H9 (cell line): Measurements from ENCODE around the gene TTC7B. TPM values are rescaled to one million over a fixed set of nuclear protein-coding genes. Genes with fewer than 3 reads are reported as not detected.

Experiments used
- DNase-seq: peaks from one replicate; pipeline ENCODE4 v3.0.0-alpha.2; 2017
- H2AFZ ChIP-seq: one replicate; pipeline ENCODE4 v1.6.1; 2013; ENCODE audit warnings: mild to moderate bottlenecking, low read length, control low read depth, moderate library complexity
- H2AK5ac ChIP-seq: 2 replicates; pipeline ENCODE4 v1.6.1; 2013; ENCODE audit warnings: low read length, control low read depth, mixed read lengths; ENCODE audit not compliant: insufficient read length
- H2BK120ac ChIP-seq: one replicate; pipeline ENCODE4 v1.6.1; 2013; ENCODE audit warnings: low read depth, mild to moderate bottlenecking, low read length, control low read depth, inconsistent platforms; ENCODE audit not compliant: poor library complexity, severe bottlenecking
- H2BK12ac ChIP-seq: 2 replicates; pipeline ENCODE4 v1.6.1; 2013; ENCODE audit warnings: low read length, control low read depth, mixed read lengths, low read depth; ENCODE audit not compliant: insufficient read length
- H2BK15ac ChIP-seq: 2 replicates; pipeline ENCODE4 v1.6.1; 2013; ENCODE audit warnings: low read depth, low read length, control low read depth
- H2BK20ac ChIP-seq: one replicate; pipeline ENCODE4 v1.6.1; 2013; ENCODE audit warnings: low read depth, mild to moderate bottlenecking, low read length, control low read depth, inconsistent platforms; ENCODE audit not compliant: poor library complexity, severe bottlenecking
- H2BK5ac ChIP-seq: 2 replicates; pipeline ENCODE4 v1.6.1; 2013; ENCODE audit warnings: low read length, control low read depth, mixed read lengths; ENCODE audit not compliant: insufficient read length
- H3K14ac ChIP-seq: 2 replicates; pipeline ENCODE4 v1.6.1; 2013; ENCODE audit warnings: low read length, control low read depth; ENCODE audit not compliant: insufficient read depth
- H3K18ac ChIP-seq: 2 replicates; pipeline ENCODE4 v1.6.1; 2013; ENCODE audit warnings: low read depth, mild to moderate bottlenecking, mixed read lengths, low read length, control low read depth; ENCODE audit not compliant: insufficient read length
- H3K23ac ChIP-seq: 2 replicates; pipeline ENCODE4 v1.6.1; 2013; ENCODE audit warnings: low read length, control low read depth, mixed read lengths, low read depth; ENCODE audit not compliant: insufficient read length
- H3K23me2 ChIP-seq: 2 replicates; pipeline ENCODE4 v1.6.1; 2013; ENCODE audit warnings: low read depth, mild to moderate bottlenecking, mixed read lengths, low read length, control low read depth; ENCODE audit not compliant: insufficient read length, poor library complexity, severe bottlenecking
- H3K27ac ChIP-seq: 2 replicates; pipeline ENCODE4 v1.5.1; 2013; ENCODE audit warnings: low read length, control low read depth, mixed read lengths, low read depth; ENCODE audit not compliant: insufficient read length
- H3K27me3 ChIP-seq: 2 replicates; pipeline ENCODE4 v1.6.1; 2013; ENCODE audit warnings: low read length, control low read depth, inconsistent platforms; ENCODE audit not compliant: insufficient read depth
- H3K4ac ChIP-seq: 2 replicates; pipeline ENCODE4 v1.6.1; 2013; ENCODE audit warnings: low read depth, mild to moderate bottlenecking, control low read depth, inconsistent platforms, low read length, moderate library complexity
- H3K4me1 ChIP-seq: 2 replicates; pipeline ENCODE4 v1.6.1; 2013; ENCODE audit warnings: low read length, control low read depth, inconsistent platforms; ENCODE audit not compliant: insufficient read depth
- H3K4me2 ChIP-seq: 2 replicates; pipeline ENCODE4 v1.6.1; 2013; ENCODE audit warnings: low read length, control low read depth, mixed read lengths; ENCODE audit not compliant: insufficient read length, insufficient read depth
- H3K56ac ChIP-seq: 2 replicates; pipeline ENCODE4 v1.6.1; 2013; ENCODE audit warnings: low read depth, mild to moderate bottlenecking, mixed read lengths, low read length, control low read depth; ENCODE audit not compliant: insufficient read length
- H3K79me1 ChIP-seq: 2 replicates; pipeline ENCODE4 v1.6.1; 2013; ENCODE audit warnings: low read depth, mild to moderate bottlenecking, moderate library complexity, low read length, control low read depth, inconsistent platforms; ENCODE audit not compliant: insufficient read depth, poor library complexity, severe bottlenecking
- H3K79me2 ChIP-seq: 2 replicates; pipeline ENCODE4 v1.6.1; 2013; ENCODE audit warnings: low read length, control low read depth, inconsistent platforms; ENCODE audit not compliant: insufficient read depth
- H3K9ac ChIP-seq: 2 replicates; pipeline ENCODE4 v1.6.1; 2013; ENCODE audit warnings: low read length, control low read depth, mixed read lengths; ENCODE audit not compliant: insufficient read length; ENCODE audit errors: extremely low read depth
- H3K9me3 ChIP-seq: one replicate; pipeline ENCODE4 v1.6.1; 2013; ENCODE audit warnings: low read depth, low read length, inconsistent platforms; ENCODE audit not compliant: control insufficient read depth
- H3T11ph ChIP-seq: one replicate; pipeline ENCODE4 v1.6.1; 2013; ENCODE audit warnings: mild to moderate bottlenecking, low read length, control low read depth, inconsistent platforms
- H4K20me1 ChIP-seq: one replicate; pipeline ENCODE4 v1.6.1; 2013; ENCODE audit not compliant: control insufficient read depth, insufficient read length, insufficient read depth
- H4K5ac ChIP-seq: 2 replicates; pipeline ENCODE4 v1.6.1; 2013; ENCODE audit warnings: low read depth, mild to moderate bottlenecking, mixed read lengths, low read length, control low read depth; ENCODE audit not compliant: insufficient read length
- H4K8ac ChIP-seq: replicated peaks from 2 replicates; pipeline ENCODE4 v1.6.1; 2013; ENCODE audit warnings: low read length, control low read depth, mixed read lengths, low read depth; ENCODE audit not compliant: insufficient read length
- H4K91ac ChIP-seq: 2 replicates; pipeline ENCODE4 v1.6.1; 2013; ENCODE audit warnings: low read depth, mild to moderate bottlenecking, moderate library complexity, mixed read lengths, low read length, control low read depth; ENCODE audit not compliant: insufficient read length
- H3K27ac Mint-ChIP-seq, 3 experiments: 2 replicates in 2 of 3; 3 replicates in 1 of 3; pipeline ENCODE4 v1.8.0; 2020 to 2021; ENCODE audit warnings: mixed read lengths in 3 of 3, mild to moderate bottlenecking in 1 of 3, moderate library complexity in 1 of 3
- H3K27me3 Mint-ChIP-seq: 2 replicates; pipeline ENCODE4 v1.8.0; 2021; ENCODE audit warnings: low read depth, mild to moderate bottlenecking, moderate library complexity, mixed read lengths
- H3K36me3 Mint-ChIP-seq, 3 experiments: 2 replicates in 2 of 3; 3 replicates in 1 of 3; pipeline ENCODE4 v1.8.0; 2020 to 2021; ENCODE audit warnings: low read depth in 3 of 3, mixed read lengths in 3 of 3; ENCODE audit not compliant: insufficient read depth in 1 of 3
- H3K4me1 Mint-ChIP-seq, 2 experiments: 2 replicates each; pipeline ENCODE4 v1.8.0; 2020; ENCODE audit warnings: mixed read lengths in 2 of 2
- H3K4me3 Mint-ChIP-seq, 2 experiments: 2 replicates in 1 of 2; 3 replicates in 1 of 2; pipeline ENCODE4 v1.8.0; 2020 to 2021; ENCODE audit warnings: mild to moderate bottlenecking in 2 of 2, mixed read lengths in 2 of 2, moderate library complexity in 1 of 2
- H3K9me3 Mint-ChIP-seq, 2 experiments: 2 replicates in 1 of 2; 3 replicates in 1 of 2; pipeline ENCODE4 v1.8.0; 2020; ENCODE audit warnings: mild to moderate bottlenecking in 2 of 2, mixed read lengths in 2 of 2, moderate library complexity in 1 of 2
- WGBS: extraction: QIAGEN DNeasy Blood & Tissue Kit; methylation state at CpG from one replicate; pipeline ENCODE4 v1.1.7; 2013; ENCODE audit warnings: missing lambda C conversion rate, low lambda C conversion rate, mixed read lengths; ENCODE audit not compliant: insufficient read length; ENCODE audit errors: extremely low coverage; 5-methylcytosine and 5-hydroxymethylcytosine counted together
- total RNA-seq: library from RNA; stranded (reverse); gene quantifications from 2 replicates; pipeline ENCODE4 v1.2.1, GENCODE V29; 2021
- TF ChIP-seq, protein P1 (sequence below): fragments of 200-600 bp; sonication (generic); conservative IDR thresholded peaks from 3 replicates; pipeline ENCODE4 v1.8.0; 2021; ENCODE audit warnings: antibody characterized with exemption, mild to moderate bottlenecking

The TTC7B gene
- total RNA-seq, 1 experiment from 2014 or later, result 33.7 TPM

DNA sequence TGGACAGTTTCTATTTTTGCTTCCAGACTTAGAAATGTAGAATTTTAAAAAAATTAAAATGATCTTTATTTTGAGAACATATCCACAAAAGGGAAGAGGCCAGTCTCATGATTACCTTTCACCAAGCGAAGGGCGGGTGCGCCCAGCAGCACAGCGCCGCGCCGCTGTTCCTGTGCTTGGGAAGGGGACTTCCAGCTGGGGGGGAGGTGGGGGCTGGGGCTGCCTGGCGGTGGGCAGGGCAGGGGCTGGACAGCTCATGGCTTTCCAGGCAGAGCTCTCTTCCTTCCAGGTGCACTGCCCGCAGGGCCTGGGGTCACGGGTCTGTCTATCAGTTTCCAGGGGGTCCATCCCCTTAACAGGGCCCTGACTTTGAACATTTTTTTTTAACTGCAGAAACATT is 199.9 kb downstream of the TTC7B start:
- no peak overlapping the region for H3K27ac ChIP-seq
- no peak overlapping the region for H3T11ph ChIP-seq
- H3K18ac ChIP-seq, result no peak overlapping the region
- H4K20me1 ChIP-seq, result no peaks in the 10 kb centered on the region
- TF ChIP-seq, protein P1, sequence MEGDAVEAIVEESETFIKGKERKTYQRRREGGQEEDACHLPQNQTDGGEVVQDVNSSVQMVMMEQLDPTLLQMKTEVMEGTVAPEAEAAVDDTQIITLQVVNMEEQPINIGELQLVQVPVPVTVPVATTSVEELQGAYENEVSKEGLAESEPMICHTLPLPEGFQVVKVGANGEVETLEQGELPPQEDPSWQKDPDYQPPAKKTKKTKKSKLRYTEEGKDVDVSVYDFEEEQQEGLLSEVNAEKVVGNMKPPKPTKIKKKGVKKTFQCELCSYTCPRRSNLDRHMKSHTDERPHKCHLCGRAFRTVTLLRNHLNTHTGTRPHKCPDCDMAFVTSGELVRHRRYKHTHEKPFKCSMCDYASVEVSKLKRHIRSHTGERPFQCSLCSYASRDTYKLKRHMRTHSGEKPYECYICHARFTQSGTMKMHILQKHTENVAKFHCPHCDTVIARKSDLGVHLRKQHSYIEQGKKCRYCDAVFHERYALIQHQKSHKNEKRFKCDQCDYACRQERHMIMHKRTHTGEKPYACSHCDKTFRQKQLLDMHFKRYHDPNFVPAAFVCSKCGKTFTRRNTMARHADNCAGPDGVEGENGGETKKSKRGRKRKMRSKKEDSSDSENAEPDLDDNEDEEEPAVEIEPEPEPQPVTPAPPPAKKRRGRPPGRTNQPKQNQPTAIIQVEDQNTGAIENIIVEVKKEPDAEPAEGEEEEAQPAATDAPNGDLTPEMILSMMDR, result no peak
- H3K79me2 ChIP-seq, result no peaks in the 10 kb centered on the region
- no peak overlapping the region for H3K23ac ChIP-seq
- H2AK5ac ChIP-seq, result no peak overlapping the region
- peaks cover 22 to 29% of the 10 kb centered on the region in 2 experiments for H3K4me1 Mint-ChIP-seq
- H3K36me3 Mint-ChIP-seq, result no peaks in the 10 kb centered on the region
- H3K9ac ChIP-seq, result no peak overlapping the region
- no peaks in the 10 kb centered on the region for H3K9me3 ChIP-seq
- H3K9me3 Mint-ChIP-seq, result no peaks in the 10 kb centered on the region; a peak in 1 of 5 replicates
- peak overlapping the region in 2 of 3 experiments; percentile 68 to 78; a peak in 2 of 7 replicates for H3K27ac Mint-ChIP-seq
- WGBS, result no CpG with 5 or more reads among the region's 10 CpGs
- H3K27me3 Mint-ChIP-seq, result no peaks in the 10 kb centered on the region
- no peak overlapping the region for H2BK15ac ChIP-seq
- no peak overlapping the region for H3K4ac ChIP-seq
- no peak overlapping the region for H3K56ac ChIP-seq
- H3K4me2 ChIP-seq, result no peak overlapping the region
- H2BK5ac ChIP-seq, result no peak overlapping the region
- no peak overlapping the region for H2BK20ac ChIP-seq
- H3K4me1 ChIP-seq, result peaks cover 3% of the 10 kb centered on the region; the same call in 1 of the 2 replicates
- H3K79me1 ChIP-seq, result no peaks in the 10 kb centered on the region
- H3K23me2 ChIP-seq, result no peaks in the 10 kb centered on the region
- no peak overlapping the region for H2BK120ac ChIP-seq
- H2AFZ ChIP-seq, result no peak overlapping the region
- no peak overlapping the region for H4K8ac ChIP-seq
- peak overlapping the region in 1 of 2 experiments; percentile 25; a peak in 2 of 5 replicates for H3K4me3 Mint-ChIP-seq
- no peak overlapping the region for H4K5ac ChIP-seq
- H2BK12ac ChIP-seq, result no peak overlapping the region
- DNase-seq, result no peak
- H4K91ac ChIP-seq, result no peak overlapping the region
- H3K27me3 ChIP-seq, result no peaks in the 10 kb centered on the region
- no peak overlapping the region for H3K14ac ChIP-seq
